PFSK-1 (cell line): ENCODE results near the gene CD163L1.

Experiments
- POLR2AphosphoS5 ChIP-seq: IDR thresholded peaks from 2 replicates; pipeline ENCODE4 v1.6.1; 2012; ENCODE audit warnings: low read depth, mild to moderate bottlenecking, control low read depth, low read length, moderate library complexity
- SIN3A ChIP-seq: IDR thresholded peaks from 2 replicates; pipeline ENCODE4 v1.6.1; 2012; ENCODE audit warnings: mild to moderate bottlenecking, low read length, moderate library complexity, borderline replicate concordance; ENCODE audit not compliant: insufficient read depth
- TAF1 ChIP-seq: IDR thresholded peaks from 2 replicates; pipeline ENCODE4 v1.6.1; 2012; ENCODE audit warnings: low read length, control low read depth, borderline replicate concordance; ENCODE audit not compliant: insufficient read depth
- TF ChIP-seq, protein P1 (sequence below), 2 experiments: IDR thresholded peaks; 2 replicates each; pipeline versions ENCODE4 v1.6.1 to v1.8.0; 2011 to 2012; ENCODE audit warnings: low read depth in 2 of 2, low read length in 2 of 2, control low read depth in 1 of 2, inconsistent platforms in 1 of 2, mild to moderate bottlenecking in 1 of 2, moderate library complexity in 1 of 2; ENCODE audit not compliant: insufficient read depth in 1 of 2

DNA sequence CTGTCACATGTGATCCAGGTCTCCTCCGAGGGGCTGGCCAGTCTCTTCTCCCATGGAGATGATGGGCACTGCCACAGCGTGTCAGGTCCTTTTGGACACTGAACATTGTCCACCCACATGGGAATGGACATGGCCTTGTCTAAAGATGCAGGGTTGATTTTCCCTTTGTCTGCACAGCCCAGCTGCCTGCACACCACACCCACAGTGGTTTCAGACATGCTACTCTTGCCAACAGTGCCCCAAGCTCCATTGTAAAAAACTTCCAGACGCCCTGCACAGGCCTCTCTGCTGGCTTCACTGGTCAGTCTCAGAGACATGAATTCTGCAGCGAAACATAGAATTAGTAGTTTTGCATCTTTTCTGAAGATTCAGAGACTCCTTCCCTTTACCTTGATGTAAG lies 41.1 kb upstream of the CD163L1 start:
- no peak for TF ChIP-seq SIN3A
- no peak for TF ChIP-seq POLR2AphosphoS5
- TF ChIP-seq TAF1: no peak
- TF ChIP-seq, protein P1, sequence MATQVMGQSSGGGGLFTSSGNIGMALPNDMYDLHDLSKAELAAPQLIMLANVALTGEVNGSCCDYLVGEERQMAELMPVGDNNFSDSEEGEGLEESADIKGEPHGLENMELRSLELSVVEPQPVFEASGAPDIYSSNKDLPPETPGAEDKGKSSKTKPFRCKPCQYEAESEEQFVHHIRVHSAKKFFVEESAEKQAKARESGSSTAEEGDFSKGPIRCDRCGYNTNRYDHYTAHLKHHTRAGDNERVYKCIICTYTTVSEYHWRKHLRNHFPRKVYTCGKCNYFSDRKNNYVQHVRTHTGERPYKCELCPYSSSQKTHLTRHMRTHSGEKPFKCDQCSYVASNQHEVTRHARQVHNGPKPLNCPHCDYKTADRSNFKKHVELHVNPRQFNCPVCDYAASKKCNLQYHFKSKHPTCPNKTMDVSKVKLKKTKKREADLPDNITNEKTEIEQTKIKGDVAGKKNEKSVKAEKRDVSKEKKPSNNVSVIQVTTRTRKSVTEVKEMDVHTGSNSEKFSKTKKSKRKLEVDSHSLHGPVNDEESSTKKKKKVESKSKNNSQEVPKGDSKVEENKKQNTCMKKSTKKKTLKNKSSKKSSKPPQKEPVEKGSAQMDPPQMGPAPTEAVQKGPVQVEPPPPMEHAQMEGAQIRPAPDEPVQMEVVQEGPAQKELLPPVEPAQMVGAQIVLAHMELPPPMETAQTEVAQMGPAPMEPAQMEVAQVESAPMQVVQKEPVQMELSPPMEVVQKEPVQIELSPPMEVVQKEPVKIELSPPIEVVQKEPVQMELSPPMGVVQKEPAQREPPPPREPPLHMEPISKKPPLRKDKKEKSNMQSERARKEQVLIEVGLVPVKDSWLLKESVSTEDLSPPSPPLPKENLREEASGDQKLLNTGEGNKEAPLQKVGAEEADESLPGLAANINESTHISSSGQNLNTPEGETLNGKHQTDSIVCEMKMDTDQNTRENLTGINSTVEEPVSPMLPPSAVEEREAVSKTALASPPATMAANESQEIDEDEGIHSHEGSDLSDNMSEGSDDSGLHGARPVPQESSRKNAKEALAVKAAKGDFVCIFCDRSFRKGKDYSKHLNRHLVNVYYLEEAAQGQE (IDR thresholded peaks at IDR 0.05; ENCODE audit: insufficient read depth in 1 of 2, low read depth in 2 of 2, low read length in 2 of 2): no peak
